ENCODE results near the gene CCDC27.

GRCh38 chr1:3776231-3776961, 24.1 kb downstream of the CCDC27 start:
- TF ChIP-seq POLR2AphosphoS5 (IDR thresholded peaks at IDR 0.05; ENCODE audit: low read depth, low read length) (no peak; the same call in 1 of the 2 replicates), SIN3A (IDR thresholded peaks at IDR 0.05; ENCODE audit: borderline replicate concordance, insufficient read depth, low read depth, low read length) (no peak)
